CD4-positive, alpha-beta T cell treated with Interleukin-15 for 1 hour (primary cell): ENCODE data around the gene EFHC1.
"Not testable (repeated sequence)": the region's sequence is repeated elsewhere in the genome, so short reads cannot be mapped to it uniquely, and the experiment has no call there.

Experiments used
- DNase-seq: peaks from one replicate; pipeline ENCODE4 v3.0.0-alpha.2; 2020

The EFHC1 gene, protein sequence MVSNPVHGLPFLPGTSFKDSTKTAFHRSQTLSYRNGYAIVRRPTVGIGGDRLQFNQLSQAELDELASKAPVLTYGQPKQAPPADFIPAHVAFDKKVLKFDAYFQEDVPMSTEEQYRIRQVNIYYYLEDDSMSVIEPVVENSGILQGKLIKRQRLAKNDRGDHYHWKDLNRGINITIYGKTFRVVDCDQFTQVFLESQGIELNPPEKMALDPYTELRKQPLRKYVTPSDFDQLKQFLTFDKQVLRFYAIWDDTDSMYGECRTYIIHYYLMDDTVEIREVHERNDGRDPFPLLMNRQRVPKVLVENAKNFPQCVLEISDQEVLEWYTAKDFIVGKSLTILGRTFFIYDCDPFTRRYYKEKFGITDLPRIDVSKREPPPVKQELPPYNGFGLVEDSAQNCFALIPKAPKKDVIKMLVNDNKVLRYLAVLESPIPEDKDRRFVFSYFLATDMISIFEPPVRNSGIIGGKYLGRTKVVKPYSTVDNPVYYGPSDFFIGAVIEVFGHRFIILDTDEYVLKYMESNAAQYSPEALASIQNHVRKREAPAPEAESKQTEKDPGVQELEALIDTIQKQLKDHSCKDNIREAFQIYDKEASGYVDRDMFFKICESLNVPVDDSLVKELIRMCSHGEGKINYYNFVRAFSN

DNA sequence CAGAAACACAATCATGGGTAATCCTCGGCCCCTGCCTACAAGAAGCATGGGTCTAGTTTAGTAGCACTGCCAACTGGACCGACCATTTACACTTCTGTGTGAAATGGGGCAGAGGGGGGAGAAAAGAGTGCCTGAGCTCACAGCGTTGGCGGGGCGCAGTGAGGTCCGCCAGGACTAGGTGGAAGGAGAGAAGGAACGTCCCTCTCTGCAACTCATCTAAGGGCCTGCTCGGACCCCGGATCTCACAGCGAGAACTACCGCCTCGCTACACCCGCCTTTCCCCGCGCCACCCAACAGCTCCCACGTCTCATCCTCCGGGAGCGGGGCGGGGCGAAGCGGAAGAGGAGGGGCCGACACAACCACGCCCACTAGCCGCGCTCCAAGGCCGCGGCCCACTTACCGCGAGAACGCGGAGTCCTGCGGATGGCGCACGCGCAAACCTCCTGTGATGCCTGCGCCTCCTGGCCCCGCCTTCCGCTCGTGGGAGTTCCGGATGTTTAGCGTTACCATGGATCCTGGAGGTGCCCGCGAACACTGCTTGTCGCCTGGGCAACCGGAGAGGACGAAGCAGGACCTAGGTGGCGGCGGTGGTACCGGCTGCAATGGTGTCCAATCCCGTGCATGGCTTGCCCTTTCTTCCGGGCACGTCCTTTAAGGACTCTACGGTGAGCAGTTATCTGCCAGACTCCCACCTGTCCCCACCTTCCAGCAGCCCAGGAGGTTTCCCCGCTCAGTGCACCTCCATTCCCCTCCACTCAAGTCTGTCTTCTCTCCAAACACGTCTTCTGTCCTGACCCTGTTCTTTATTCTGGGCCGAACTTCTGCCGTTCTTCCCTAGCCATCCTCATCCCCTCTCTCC lies at the start of gene EFHC1:
EFHC1 (plus strand) TSS at position 534 of the 859 bp plus-strand sequence; CDS start at position 603, 69 bp downstream.
- DNase-seq = peak; percentile 98

DNA sequence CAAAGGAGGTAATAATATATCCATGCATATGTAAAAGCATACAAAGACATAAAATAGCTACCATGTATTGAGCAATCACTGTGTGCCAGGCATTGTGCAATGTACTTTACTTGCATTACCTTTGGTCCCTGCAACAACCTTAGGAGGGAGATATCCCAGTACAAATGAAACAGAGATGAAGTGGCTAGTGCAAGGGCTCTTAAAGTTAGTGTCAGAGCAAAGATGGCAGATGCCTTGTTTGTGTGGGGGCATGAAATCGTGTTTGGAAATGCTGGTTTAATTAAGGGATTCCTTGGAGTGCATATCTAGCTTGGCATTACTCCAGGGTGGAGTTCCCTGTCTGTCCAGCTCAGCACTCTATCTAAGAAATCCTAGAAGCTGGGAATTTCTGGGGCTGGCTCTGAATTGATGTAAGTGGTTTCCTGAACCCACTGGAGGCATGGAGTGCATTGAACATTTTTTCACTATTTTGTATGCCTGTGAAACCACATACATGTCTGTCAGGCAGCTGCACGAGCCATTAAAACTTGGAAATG lies 48.4 kb upstream of the EFHC1 start:
- DNase-seq = no peak

DNA sequence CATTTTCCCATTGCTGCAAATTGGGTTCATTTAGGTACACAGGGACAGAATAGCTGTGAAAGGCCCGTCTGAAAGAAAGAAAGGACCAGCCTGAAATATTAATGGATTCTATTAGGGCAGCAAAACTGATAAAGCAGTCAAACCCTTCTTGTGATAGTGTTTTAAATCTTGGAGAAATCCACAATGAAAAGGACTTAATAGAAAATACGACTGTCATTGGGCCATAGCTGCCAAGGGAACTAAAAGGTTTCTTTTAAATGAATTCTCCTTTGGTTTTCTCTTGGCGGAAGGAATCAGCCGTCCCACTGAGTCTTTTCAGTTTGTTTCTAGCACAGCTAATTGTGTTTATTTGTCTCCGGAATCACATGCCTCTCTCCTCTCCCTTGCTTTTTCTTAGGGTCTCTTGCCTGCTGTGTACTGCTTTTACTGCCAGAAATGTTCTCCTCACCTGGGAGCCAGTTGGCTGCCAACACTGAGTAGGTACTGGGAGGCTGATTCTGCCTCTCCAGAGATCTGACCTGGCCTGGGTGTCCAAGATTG lies 46.9 kb upstream of the EFHC1 start:
- no peak for DNase-seq

DNA sequence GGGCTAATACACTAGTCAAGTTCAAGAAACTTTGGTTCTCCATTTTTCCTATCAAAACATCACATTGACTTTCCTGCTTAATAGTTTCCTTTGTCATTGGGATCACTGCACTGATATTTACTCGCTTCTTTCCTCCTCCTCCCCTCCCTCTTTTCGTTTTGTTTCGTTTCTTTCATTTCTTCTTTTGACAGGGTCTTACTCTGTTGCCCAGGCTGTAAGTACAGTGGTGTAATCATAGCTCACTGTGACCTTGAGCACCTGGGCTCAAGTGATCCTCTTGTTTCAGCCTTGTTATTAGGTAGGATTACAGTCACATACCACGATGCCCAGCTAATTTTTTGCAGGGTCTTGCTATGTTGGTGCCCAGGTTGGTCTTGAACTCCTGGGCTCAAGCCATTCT lies 45.9 kb upstream of the EFHC1 start:
- no peak for DNase-seq

DNA sequence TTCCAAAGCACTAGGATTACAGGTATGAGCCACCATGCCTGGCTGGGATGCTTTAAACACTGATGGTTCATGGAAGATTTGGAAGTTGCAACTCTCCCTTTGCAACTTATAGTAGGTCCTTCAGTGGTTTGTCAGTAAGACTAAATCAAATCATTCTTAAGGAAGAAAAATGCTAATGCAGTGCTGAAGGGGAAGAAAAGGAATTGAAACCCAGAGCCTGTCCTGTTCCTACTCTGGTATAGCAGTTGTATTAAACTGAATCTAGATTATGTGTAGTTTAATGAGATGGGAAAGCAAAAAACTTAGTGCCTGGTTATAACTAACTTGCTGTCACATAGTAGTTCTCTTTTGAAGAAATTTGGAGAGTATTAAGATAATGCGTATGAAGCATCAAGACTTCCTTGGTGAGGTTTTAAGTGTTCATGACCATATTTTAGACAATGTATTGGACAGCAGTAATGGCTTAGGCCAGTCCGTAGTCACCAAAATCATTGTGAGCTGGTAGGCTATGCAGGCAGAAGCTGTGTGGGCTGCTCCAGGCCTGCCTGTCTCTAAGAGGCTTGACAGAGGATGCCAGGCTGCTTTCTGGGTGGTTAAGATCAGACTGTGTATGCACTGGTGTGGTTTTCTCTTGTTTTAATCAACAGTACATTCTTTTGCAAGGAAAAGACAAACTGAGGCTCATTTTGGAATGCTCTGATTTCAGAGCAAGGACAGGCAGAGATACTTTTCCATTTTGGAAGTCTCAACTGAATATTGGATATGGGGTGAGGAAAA lies 44.2 kb upstream of the EFHC1 start:
- DNase-seq = no peak

DNA sequence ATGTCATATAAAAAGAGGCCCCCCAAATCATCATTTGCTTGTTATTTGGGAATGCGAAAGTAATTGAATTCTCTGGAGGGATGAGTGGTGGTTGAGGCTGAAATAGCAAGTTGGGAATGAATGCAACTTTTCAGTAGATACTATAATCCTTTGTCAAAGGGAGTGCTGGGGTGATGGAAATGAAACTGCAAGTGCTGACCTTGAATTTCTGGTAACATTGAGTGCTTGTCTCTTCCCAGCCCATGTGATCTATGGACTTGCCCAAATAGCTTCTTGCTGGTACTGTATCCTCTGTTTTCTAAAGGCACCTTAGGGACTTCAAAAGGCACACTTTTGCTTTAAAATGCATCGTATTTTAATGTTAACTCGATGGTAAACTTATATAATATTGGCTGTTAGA lies 43.4 kb upstream of the EFHC1 start:
- no peak for DNase-seq

DNA sequence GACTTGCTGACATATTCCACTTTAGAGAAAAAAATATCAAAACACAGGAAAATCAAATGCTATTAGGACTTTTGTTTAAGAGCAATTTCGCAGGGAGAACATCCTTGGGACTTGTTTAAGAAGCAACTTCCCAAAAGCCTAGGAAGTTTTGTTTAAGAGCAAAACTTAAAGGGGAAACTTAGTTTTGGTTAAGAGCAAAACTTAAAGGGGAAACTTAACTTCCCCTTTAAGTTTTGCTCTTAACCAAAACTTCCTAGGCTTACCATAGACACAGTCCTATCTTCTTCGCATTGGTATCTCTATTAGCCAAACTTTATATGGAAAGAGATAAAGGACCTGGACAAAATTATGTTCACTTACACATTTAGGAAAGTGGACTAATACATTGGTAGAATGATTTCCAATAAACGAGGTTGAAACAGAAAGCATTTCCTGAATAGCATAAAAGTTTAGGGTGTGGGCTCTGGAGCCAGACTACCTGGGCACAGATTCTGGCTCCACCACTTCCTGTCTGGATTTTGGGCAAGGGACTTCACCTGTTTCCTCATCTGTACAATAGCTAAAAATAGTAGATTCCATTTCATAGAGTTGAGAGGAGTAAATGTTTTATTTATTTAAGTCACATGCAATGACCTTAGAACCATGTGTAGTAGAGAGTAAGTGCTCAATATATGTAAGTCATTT lies 42.5 kb upstream of the EFHC1 start:
- no peak for DNase-seq

DNA sequence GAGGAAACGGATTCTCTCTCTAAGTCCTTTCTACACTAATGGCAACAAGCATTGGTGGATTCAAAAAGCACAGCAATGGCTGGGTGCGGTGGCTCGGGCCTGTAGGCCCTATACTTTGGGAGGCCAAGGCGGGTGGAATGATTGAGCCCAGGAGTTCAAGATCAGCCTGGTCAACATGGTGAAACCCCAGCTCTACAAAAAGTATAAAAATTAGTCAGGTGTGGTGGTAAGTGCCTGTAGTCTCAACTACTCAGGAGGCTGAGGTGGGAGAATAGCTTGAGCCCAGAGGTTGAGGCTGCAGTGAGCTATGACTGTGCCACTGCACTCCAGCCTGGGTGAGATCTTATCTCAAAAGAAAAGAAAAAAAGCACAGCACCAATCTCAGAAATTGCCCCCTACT lies 38.9 kb upstream of the EFHC1 start:
- no peak for DNase-seq

DNA sequence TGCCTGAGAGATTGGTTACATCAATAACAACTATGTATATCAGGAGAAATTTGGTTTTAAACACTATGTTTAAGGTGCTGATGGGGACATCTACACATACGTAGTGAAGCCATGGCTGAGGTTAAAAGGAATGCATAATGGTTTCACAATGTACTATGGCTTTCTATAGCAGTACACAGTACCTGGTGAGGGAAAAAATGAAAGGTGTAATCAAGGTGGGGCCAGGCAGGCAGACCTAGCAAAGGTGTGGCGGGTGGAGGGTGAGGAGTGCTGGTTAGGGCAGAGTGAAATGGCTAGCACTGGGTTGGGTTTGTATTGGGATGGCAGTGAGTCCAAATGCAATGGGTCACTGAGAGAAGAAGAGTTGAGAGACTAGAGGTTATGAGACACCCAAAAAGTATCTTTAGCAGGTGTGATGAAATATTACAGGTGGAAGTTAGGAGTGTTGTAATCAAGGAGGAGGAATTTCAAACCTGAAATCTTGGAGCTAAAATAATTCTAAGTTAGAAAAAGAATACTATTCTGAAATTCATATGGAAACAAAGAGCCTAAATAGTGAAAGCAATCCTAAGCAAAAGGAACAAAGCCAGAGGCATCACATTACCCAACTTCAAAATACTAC lies 35.9 kb upstream of the EFHC1 start:
- DNase-seq = no peak

DNA sequence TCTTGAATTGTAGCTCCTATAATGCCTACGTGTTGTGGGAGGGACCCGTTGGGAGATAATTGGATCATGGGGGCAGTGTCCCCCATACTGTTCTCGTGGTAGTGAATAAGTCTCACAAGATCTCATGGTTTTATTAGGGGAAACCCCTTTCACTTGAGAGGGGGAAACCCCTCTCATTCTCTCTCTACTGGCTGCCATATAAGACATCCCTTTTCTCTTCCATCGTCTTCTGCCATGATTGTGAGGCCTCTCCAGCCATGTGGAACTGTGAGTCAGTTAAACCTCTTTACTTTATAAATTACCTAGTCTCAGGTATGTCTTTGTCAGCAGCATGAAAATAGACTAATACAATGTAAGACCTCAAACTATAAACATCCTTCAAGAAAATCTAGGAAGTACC lies 35.1 kb upstream of the EFHC1 start:
- DNase-seq = no peak

DNA sequence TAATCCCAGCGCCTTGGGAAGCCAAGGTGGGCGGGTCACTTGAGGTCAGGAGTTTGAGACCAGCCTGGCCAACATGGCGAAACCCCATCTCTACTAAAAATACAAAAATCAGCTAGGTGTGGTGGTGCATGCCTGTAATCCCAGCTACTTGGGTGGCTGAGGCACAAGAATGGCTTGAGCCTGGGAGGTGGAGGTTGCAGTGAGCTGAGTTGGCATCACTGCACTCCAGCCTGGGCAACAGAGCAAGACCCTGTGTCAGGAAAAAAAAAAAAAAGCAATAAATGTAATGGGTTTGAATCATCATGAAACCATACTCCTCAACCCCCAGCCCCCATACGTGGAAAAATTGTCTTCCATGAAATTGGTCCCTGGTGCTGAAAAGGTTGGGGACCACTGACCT lies 32.0 kb upstream of the EFHC1 start:
- not testable (repeated sequence) for DNase-seq

DNA sequence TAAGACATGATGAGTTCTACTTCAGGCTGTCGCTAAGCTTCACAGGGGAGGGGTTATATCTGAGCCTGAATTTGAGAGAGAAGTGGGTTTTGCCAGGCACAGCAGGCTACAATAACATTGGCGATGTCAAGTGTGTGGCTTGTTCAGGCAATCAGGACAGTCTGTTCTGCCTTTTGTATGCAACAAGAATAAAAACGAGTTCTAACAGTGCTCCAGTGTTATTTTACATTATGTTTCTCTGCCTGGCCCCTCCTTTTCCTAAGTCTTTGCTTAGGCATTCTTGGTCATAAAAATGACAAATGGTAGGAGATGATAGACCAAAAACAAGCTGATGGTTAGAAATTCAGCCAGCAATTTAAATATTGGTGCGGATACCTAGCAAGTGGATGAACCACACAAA lies 31.4 kb upstream of the EFHC1 start:
- DNase-seq = no peak

DNA sequence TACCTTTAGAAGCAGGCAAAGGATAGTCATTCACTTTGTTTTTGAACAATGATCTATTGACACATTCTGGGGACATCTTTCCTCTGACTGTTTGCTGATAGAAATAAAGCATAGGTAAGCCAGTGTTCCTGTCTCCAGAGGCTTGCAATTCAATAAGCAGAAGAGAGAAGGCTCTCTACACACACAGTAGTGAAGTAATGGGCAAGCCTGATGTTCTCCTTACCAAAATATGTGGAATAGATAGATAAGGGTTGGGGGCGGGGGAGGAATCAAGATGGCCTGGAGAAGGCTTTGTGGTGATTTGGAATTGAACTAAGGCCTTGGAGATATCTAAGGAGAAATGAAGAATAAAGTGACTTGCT lies 30.9 kb upstream of the EFHC1 start:
- no peak for DNase-seq

DNA sequence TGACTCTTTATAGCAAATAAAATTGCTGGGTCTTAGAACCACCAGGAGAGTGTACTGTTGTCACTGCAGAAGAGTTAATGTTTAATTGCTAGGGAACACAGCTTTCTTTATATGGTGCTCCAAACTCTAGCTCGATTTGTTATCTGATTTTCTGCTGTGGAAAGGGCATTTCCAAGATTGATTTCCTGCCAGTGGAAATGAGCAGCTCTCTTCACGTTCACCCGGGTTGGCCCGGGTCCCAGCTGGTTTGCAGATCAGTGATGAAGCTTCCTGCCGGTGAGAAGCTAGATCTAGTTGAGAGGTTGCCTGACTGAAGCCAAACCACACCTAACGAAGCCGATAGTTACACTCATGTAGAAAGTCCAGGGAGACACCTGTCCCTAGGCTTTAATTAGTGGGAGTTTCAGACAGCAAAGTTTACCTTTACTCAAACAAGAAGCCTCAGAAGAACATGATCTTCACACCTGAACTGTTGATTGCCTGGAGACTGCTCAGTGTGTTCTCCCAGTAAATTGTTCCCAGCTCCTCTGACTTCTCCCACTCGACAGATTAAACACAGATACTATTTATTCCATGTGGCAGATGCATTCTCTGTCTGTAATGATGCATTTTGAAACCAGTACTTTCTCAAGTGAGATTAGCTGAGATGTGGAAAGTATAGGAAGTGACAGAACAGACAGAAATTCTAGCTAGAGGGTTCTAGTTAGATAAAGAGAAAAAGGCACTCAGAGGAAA lies 30.3 kb upstream of the EFHC1 start:
- DNase-seq = peak; percentile 54

DNA sequence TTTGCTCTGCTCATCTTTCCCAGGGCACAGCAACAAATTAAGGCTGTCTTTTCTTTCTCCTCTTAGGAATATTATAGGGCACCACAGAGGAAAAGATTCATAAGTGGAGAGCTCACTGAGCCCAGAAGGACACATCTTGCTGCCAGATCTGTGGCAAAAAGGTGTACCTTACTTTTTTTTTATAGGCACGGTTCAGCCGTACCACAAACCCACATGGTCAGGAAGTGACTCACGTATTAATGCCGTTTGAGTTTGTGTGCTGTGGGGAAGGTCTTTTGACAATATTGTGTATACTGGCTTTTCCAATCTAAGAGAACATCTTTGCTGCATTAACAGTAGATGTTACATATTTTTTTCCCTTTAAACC lies 29.8 kb upstream of the EFHC1 start:
- DNase-seq = peak; percentile 66

DNA sequence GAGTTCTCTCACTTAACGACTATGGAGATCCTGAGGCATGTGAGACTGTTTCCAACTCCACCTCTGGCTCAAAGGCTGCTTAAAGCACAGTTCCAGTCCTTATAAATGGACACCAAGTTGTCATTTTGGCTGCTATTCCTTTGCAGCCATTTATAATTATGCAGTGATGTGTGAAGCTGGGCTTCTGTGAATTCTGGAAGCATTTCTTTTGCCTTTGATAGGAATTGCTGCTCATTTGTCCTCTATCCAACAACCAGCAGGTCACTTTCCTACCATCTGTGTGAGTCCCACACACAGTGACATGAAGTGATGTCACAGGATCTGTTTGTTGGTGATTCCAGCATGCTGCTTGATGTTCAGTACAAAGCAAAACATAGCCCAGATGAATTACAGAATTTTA lies 28.5 kb upstream of the EFHC1 start:
- DNase-seq = no peak

DNA sequence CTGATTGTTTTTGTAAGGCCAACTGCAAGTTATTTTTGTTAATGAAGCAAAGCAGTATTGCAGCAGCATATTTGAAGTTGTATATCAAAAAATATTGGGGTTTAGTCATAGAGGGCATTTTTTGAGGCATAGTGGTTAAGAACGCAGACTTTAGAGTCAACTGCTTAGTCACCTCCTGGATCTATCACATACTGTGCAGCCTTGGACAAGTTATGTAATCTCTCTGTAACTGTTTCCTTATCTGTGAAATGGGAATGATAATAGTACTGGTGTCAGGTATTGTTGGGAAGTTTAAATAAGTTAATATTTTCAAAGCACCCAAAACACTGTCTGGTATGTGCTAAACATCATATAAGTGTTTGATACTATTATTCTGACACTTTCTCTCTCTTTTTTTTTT lies 27.2 kb upstream of the EFHC1 start:
- no peak for DNase-seq

DNA sequence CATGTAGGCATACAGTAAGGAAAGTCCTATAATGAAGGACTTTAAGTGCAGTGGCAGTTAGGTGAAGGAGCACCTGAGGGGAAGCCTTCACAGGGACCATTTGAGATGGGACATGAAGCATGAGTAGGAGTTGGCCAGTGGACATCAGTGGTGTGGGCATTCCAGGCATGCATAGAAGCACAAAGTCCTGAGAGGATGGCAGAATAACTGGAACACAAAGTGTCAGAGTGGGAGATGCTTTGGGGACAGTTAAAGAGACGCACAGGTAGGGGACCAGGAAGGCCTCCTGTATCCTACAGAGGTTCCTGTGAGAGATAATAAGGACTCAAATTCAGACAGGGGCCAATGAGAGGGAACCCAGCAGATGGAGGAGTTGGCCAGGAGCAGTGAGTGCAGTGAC lies 26.4 kb upstream of the EFHC1 start:
- no peak for DNase-seq

DNA sequence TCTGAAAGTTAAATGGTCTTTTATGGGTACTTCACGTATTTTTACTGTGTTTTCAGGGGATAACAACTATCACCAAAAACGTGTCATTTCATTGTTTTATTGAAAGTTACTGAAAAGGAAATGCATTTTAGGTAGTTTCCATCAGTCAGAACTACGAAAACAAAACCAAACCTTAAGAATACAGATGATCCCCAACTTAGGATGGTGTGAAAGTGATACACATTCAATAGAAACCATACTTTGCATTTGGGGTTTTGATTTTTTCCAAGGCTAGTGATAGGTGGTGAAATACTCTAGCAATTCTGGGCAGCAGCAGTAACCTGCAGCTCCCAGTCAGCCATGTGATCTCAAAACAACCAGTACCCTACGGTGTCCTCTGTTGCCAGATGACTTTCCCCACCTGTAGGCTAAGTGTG lies 25.9 kb upstream of the EFHC1 start:
- peak; percentile 25 for DNase-seq

DNA sequence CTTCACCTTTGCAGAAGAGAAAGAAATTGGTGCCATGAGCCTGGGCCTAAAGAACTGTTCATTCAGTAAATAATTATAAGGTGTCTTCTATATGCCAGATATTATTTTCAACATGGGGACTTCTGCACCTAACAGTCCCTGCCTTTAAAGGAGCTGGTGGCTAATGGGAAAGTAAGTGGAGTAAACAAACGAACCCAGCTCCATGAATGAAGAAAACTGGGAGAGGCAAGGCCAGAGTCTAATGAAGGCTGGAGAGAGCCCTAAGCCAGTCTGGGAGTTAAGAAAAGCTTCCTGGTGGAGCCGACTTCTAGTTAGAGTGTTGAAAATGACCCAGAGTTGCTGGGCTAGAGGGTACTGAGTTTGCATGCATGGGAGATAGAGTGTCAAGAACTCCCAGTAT lies 24.2 kb upstream of the EFHC1 start:
- DNase-seq = no peak
